ENCODE data around the gene SLC6A13. TPM values are rescaled to one million over a fixed set of nuclear protein-coding genes. Genes with fewer than 3 reads are reported as not detected.

Gene SLC6A13
- total and polyA plus RNA-seq, 10 of the 15 experiments (the other 5 are each of a cell fraction or from before 2014, with no cell fraction given) = 0.18 to 1.2 (median 0.20) TPM; not detected in 3

- intact Hi-C loops (cut with micrococcal nuclease; ENCODE audit: unreplicated experiment) (no loop called here), in situ Hi-C loops (cut with MboI) (no loop called here)
- H3K36me3 ChIP-seq (ENCODE audit: control insufficient read depth in 2 of 2, insufficient read depth in 2 of 2, low read length in 1 of 2) = no peaks in the 10 kb centered on the region
- no peak overlapping the region for H3K9ac ChIP-seq (ENCODE audit: control insufficient read depth, insufficient read depth, low read length)
- H3K4me2 ChIP-seq (ENCODE audit: control insufficient read depth, insufficient read depth) = no peak overlapping the region
- BruUV-seq (replicated peaks) = no TSS peak
- no peak for FAIRE-seq
- TF ChIP-seq CHD2 (IDR thresholded peaks at IDR 0.05; ENCODE audit: borderline replicate concordance, low read depth, low read length) (no peak), IKZF2 (IDR thresholded peaks at IDR 0.05) (no peak), NFYB (IDR thresholded peaks at IDR 0.05; ENCODE audit: insufficient read depth, low read depth, low read length) (no peak), IRF3 (IDR thresholded peaks at IDR 0.05) (no peak), MTA2 (IDR thresholded peaks at IDR 0.05; ENCODE audit: low read depth) (no peak)
- H3K4me3 ChIP-seq = no peak overlapping the region
- H3K9me3 ChIP-seq (replicated peaks; ENCODE audit: control insufficient read depth, insufficient read depth, low read length) = no peaks in the 10 kb centered on the region; the same call in 2 of the 3 replicates
- no peaks in the 10 kb centered on the region for H3K79me2 ChIP-seq (ENCODE audit: control insufficient read depth, insufficient read depth, low read length)
- H3K27ac ChIP-seq (ENCODE audit: control insufficient read depth, insufficient read depth) = no peak overlapping the region
- CTCF ChIA-PET = no interaction called here
- RAD21 ChIA-PET (ENCODE audit: unreplicated experiment) = no interaction called here
- DNase-seq (ENCODE audit: low read depth, low spot score) = no peak
- no peak overlapping the region for H2AFZ ChIP-seq (ENCODE audit: control insufficient read depth, low read depth, low read length)
- POLR2A ChIA-PET = no interaction called here
- H3K4me1 ChIP-seq (ENCODE audit: control insufficient read depth, insufficient read depth, low read length) = no peaks in the 10 kb centered on the region
- SMC1A ChIA-PET (ENCODE audit: uncharacterized antibody, unreplicated experiment) = no interaction called here
- H4K20me1 ChIP-seq (ENCODE audit: control insufficient read depth, insufficient read depth) = no peaks in the 10 kb centered on the region
- WGBS (ENCODE audit: insufficient coverage, insufficient replicate concordance, low lambda C conversion rate, missing lambda C conversion rate) = 4% methylated on average over 4 of the region's 4 CpGs
- no peak for ATAC-seq
- H3K27me3 ChIP-seq (replicated peaks in 1 of 2; ENCODE audit: control insufficient read depth in 2 of 2, insufficient read depth in 2 of 2, low read length in 1 of 2) = no peaks in the 10 kb centered on the region
These were observed 19.3 kb downstream of the SLC6A13 start for GRCh38 chr12:243381-243780.

GRCh38 chr12:242496-242895 is 20.1 kb downstream of the SLC6A13 start:
- POLR2A ChIA-PET = no interaction called here
- no peak overlapping the region for H2AFZ ChIP-seq (ENCODE audit: control insufficient read depth, low read depth, low read length)
- H3K27me3 ChIP-seq (replicated peaks in 1 of 2; ENCODE audit: control insufficient read depth in 2 of 2, insufficient read depth in 2 of 2, low read length in 1 of 2) = no peaks in the 10 kb centered on the region
- FAIRE-seq = no peak
- no peak overlapping the region for H3K27ac ChIP-seq (ENCODE audit: control insufficient read depth, insufficient read depth)
- H3K4me3 ChIP-seq = no peak overlapping the region
- no peak for ATAC-seq
- H3K4me1 ChIP-seq (ENCODE audit: control insufficient read depth, insufficient read depth, low read length) = no peaks in the 10 kb centered on the region
- RAD21 ChIA-PET (ENCODE audit: unreplicated experiment) = no interaction called here
- H3K79me2 ChIP-seq (ENCODE audit: control insufficient read depth, insufficient read depth, low read length) = no peaks in the 10 kb centered on the region
- in situ Hi-C loops (cut with MboI) (no loop called here), intact Hi-C loops (cut with micrococcal nuclease; ENCODE audit: unreplicated experiment) (no loop called here)
- no peak overlapping the region for H3K4me2 ChIP-seq (ENCODE audit: control insufficient read depth, insufficient read depth)
- 70% methylated on average over 14 of the region's 15 CpGs for whole genome bisulfite sequencing (ENCODE audit: insufficient coverage, insufficient replicate concordance, low lambda C conversion rate, missing lambda C conversion rate)
- no peaks in the 10 kb centered on the region for H3K36me3 ChIP-seq (ENCODE audit: control insufficient read depth in 2 of 2, insufficient read depth in 2 of 2, low read length in 1 of 2)
- H4K20me1 ChIP-seq (ENCODE audit: control insufficient read depth, insufficient read depth) = no peaks in the 10 kb centered on the region
- TF ChIP-seq NFYB (IDR thresholded peaks at IDR 0.05; ENCODE audit: insufficient read depth, low read depth, low read length) (no peak), CREB1 (IDR thresholded peaks at IDR 0.05; ENCODE audit: low read depth) (no peak), STAT3 (IDR thresholded peaks at IDR 0.05; ENCODE audit: low read depth, low read length) (no peak), RAD51 (IDR thresholded peaks at IDR 0.05) (no peak), ATF3 (IDR thresholded peaks at IDR 0.05; ENCODE audit: borderline replicate concordance, extremely low read depth, low read depth, low read length) (no peak), HCFC1 (IDR thresholded peaks at IDR 0.05; ENCODE audit: low read length) (no peak), IRF5 (IDR thresholded peaks at IDR 0.05; ENCODE audit: borderline replicate concordance) (no peak), HDAC2 (IDR thresholded peaks at IDR 0.05) (no peak), SKIL (IDR thresholded peaks at IDR 0.05; ENCODE audit: low read depth, poor library complexity, severe bottlenecking) (no peak)
- no peak overlapping the region for H3K9ac ChIP-seq (ENCODE audit: control insufficient read depth, insufficient read depth, low read length)
- no peaks in the 10 kb centered on the region; the same call in 1 of the 3 replicates for H3K9me3 ChIP-seq (replicated peaks; ENCODE audit: control insufficient read depth, insufficient read depth, low read length)
- DNase-seq (ENCODE audit: low read depth, low spot score) = no peak
- SMC1A ChIA-PET (ENCODE audit: uncharacterized antibody, unreplicated experiment) = no interaction called here
- CTCF ChIA-PET = no interaction called here
- BruUV-seq (replicated peaks) = no TSS peak
